OCI-LY3 (cell line): ENCODE results near the gene RPS6KL1.

Experiments
- CTCF ChIP-seq: fragments of 200-600, 300-600 bp; sonication (generic); IDR thresholded peaks from 2 replicates; pipeline ENCODE4 v1.5.1; 2014; ENCODE audit warnings: antibody characterized with exemption, low read length, low read depth
- EZH2phosphoT487 ChIP-seq: fragments of 200-600 bp; shearing (Covaris generic); IDR thresholded peaks from 2 replicates; pipeline ENCODE4 v1.6.1; 2018; ENCODE audit warnings: antibody characterized with exemption, mixed run types, low read depth

GRCh38 chr14:74913393-74913910, 9.6 kb downstream of the RPS6KL1 start:
- TF ChIP-seq CTCF, result no peak
- no peak for TF ChIP-seq EZH2phosphoT487
